Panc1 (cell line): ENCODE data around the gene NDNF. TPM values are rescaled to one million over a fixed set of nuclear protein-coding genes. Genes with fewer than 3 reads are reported as not detected.

Experiments
- ATAC-seq: fragments of 200-7000 bp; cut with Tn5 transposase; 2 replicates; pipeline ENCODE4 v1.9.1; 2020; ENCODE audit warnings: mild to moderate bottlenecking, moderate library complexity
- BruUV-seq: library from RNA; stranded (reverse); fragments of 400-500 nt; replicated peaks from 2 replicates; lab custom pipeline; 2021; lab: Mats Ljungman, UMichigan
- CTCF ChIA-PET: fragments of 300-600 bp; sonication (Branson Sonifier 250); formaldehyde crosslinking; loops from one replicate; lab custom pipeline; 2022; ENCODE audit warnings: antibody characterized with exemption; lab: Charles Lee
- POLR2A ChIA-PET: fragments of 300-600 bp; sonication (Branson Sonifier 250); formaldehyde crosslinking; loops from one replicate; lab custom pipeline; 2022; ENCODE audit warnings: antibody characterized with exemption; lab: Charles Lee
- DNase-seq: peaks from one replicate; pipeline ENCODE4 v3.0.0-alpha.2; 2010; ENCODE audit warnings: low read depth, low spot score
- H3K27ac ChIP-seq: 2 replicates; pipeline ENCODE4 v1.5.1; 2011; ENCODE audit warnings: mild to moderate bottlenecking, low read length, inconsistent platforms
- H3K27me3 ChIP-seq: fragments of 200-500 bp; sonication (Bioruptor generic); 2 replicates; pipeline ENCODE4 v1.6.0; 2014; ENCODE audit warnings: low read length, inconsistent platforms; ENCODE audit not compliant: control insufficient read depth, insufficient read depth
- H3K36me3 ChIP-seq: fragments of 200-500 bp; sonication (Bioruptor generic); 2 replicates; pipeline ENCODE4 v1.5.1; 2014; ENCODE audit warnings: inconsistent platforms, mild to moderate bottlenecking, low read length, moderate library complexity; ENCODE audit not compliant: control insufficient read depth, insufficient read depth
- H3K4me1 ChIP-seq: 2 replicates; pipeline ENCODE4 v1.5.1; 2011; ENCODE audit warnings: inconsistent platforms, mild to moderate bottlenecking, low read length, moderate library complexity; ENCODE audit not compliant: control insufficient read depth, insufficient read depth
- H3K4me3 ChIP-seq, 2 experiments: 2 replicates each; pipeline ENCODE4 v1.5.1; 2011 to 2012; ENCODE audit warnings: low read depth in 2 of 2, low read length in 2 of 2, mild to moderate bottlenecking in 2 of 2, inconsistent platforms in 1 of 2, moderate library complexity in 1 of 2
- H3K9me3 ChIP-seq: fragments of 200-500 bp; sonication (Bioruptor generic); 2 replicates; pipeline ENCODE4 v1.5.1; 2014; ENCODE audit warnings: low read depth, mild to moderate bottlenecking, inconsistent platforms, low read length, moderate library complexity; ENCODE audit not compliant: control insufficient read depth, insufficient read depth
- CTCF ChIP-seq: fragments of 450-650 bp; IDR thresholded peaks from 2 replicates; pipeline ENCODE4 v1.5.1; 2017; ENCODE audit warnings: mild to moderate bottlenecking
- POLR2AphosphoS5 ChIP-seq: IDR thresholded peaks from 2 replicates; pipeline ENCODE4 v1.6.1; 2012; ENCODE audit warnings: mild to moderate bottlenecking, low read depth, low read length, moderate library complexity
- SIN3A ChIP-seq: IDR thresholded peaks from 2 replicates; pipeline ENCODE4 v1.6.1; 2012; ENCODE audit warnings: low read depth, mild to moderate bottlenecking, low read length, moderate library complexity, borderline replicate concordance; ENCODE audit not compliant: insufficient read depth
- TCF7L2 ChIP-seq: IDR thresholded peaks from 2 replicates; pipeline ENCODE4 v1.6.1; 2011; ENCODE audit warnings: mild to moderate bottlenecking, low read depth, low read length, inconsistent platforms
- in situ Hi-C: cut with HindIII; loops from 2 replicates; pipeline ENCODE4 v1.10.0; 2016; ENCODE audit warnings: low sequenced_read_pairs, low pct_unique_long_range_greater_than_20kb
- intact Hi-C: fragments of 100-400 bp; cut with micrococcal nuclease; formaldehyde crosslinking; loops from one replicate; pipeline ENCODE4 v1.10.0; 2022; ENCODE audit not compliant: unreplicated experiment
- total RNA-seq: library from RNA; stranded (reverse); gene quantifications from one replicate; pipeline ENCODE4 v1.2.1, GENCODE V29; 2021; ENCODE audit not compliant: unreplicated experiment
- TF ChIP-seq, protein P1 (sequence below), 2 experiments: IDR thresholded peaks; 2 replicates each; pipeline ENCODE4 v1.6.1; 2011 to 2012; ENCODE audit warnings: low read depth in 2 of 2, control low read depth in 1 of 2, low read length in 1 of 2, mild to moderate bottlenecking in 1 of 2, moderate library complexity in 1 of 2; ENCODE audit not compliant: insufficient read depth in 1 of 2

The NDNF gene
- total RNA-seq, 1 experiment from 2014 or later: 0.10 TPM

GRCh38 chr4:121076416-121076815 lies 4.1 kb upstream of the NDNF start:
- ATAC-seq (no peak), DNase-seq (no peak)
- TF ChIP-seq TCF7L2: no peak
- no peak for TF ChIP-seq POLR2AphosphoS5
- no peak for TF ChIP-seq SIN3A
- TF ChIP-seq, protein P1, sequence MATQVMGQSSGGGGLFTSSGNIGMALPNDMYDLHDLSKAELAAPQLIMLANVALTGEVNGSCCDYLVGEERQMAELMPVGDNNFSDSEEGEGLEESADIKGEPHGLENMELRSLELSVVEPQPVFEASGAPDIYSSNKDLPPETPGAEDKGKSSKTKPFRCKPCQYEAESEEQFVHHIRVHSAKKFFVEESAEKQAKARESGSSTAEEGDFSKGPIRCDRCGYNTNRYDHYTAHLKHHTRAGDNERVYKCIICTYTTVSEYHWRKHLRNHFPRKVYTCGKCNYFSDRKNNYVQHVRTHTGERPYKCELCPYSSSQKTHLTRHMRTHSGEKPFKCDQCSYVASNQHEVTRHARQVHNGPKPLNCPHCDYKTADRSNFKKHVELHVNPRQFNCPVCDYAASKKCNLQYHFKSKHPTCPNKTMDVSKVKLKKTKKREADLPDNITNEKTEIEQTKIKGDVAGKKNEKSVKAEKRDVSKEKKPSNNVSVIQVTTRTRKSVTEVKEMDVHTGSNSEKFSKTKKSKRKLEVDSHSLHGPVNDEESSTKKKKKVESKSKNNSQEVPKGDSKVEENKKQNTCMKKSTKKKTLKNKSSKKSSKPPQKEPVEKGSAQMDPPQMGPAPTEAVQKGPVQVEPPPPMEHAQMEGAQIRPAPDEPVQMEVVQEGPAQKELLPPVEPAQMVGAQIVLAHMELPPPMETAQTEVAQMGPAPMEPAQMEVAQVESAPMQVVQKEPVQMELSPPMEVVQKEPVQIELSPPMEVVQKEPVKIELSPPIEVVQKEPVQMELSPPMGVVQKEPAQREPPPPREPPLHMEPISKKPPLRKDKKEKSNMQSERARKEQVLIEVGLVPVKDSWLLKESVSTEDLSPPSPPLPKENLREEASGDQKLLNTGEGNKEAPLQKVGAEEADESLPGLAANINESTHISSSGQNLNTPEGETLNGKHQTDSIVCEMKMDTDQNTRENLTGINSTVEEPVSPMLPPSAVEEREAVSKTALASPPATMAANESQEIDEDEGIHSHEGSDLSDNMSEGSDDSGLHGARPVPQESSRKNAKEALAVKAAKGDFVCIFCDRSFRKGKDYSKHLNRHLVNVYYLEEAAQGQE (IDR thresholded peaks at IDR 0.05; ENCODE audit: insufficient read depth in 1 of 2, low read depth in 2 of 2, low read length in 1 of 2): no peak
- no peak for TF ChIP-seq CTCF
- Histone ChIP-seq H3K27me3 (peaks cover 4% of the 10 kb centered on the region), H3K4me1 (no peaks in the 10 kb centered on the region), H3K36me3 (no peaks in the 10 kb centered on the region), H3K4me3 (no peak overlapping the region), H3K27ac (no peak overlapping the region), H3K9me3 (no peaks in the 10 kb centered on the region)
- ChIA-PET POLR2A (no interaction called here), CTCF (interaction anchor here (0.6 kb wide), 1 partner anchor 1000 kb away, joined by 3 read pairs; no protein-coding TSS in a partner anchor)
- BruUV-seq: no TSS peak
- in situ Hi-C loops: no loop called here
- intact Hi-C loops: no loop called here

- no peak overlapping the region for H3K4me3 ChIP-seq
- in situ Hi-C loops (no loop called here), intact Hi-C loops (no loop called here)
- ChIA-PET POLR2A (no interaction called here), CTCF (no interaction called here)
- no peak for TF ChIP-seq POLR2AphosphoS5
- TF ChIP-seq SIN3A: no peak
- TF ChIP-seq TCF7L2: no peak
- TF ChIP-seq CTCF: no peak
- no peaks in the 10 kb centered on the region; the same call in 1 of the 2 replicates for H3K4me1 ChIP-seq
- BruUV-seq: no TSS peak
- no peak for DNase-seq
- ATAC-seq: no peak
- H3K9me3 ChIP-seq: no peaks in the 10 kb centered on the region
- no peak overlapping the region for H3K27ac ChIP-seq
- peaks cover 6% of the 10 kb centered on the region for H3K27me3 ChIP-seq
- H3K36me3 ChIP-seq: no peaks in the 10 kb centered on the region
Measured at GRCh38 chr4:121073672-121074381, 1.5 kb upstream of the NDNF start.
